Upper lobe of left lung (tissue), 6 donors: ENCODE measurements around the gene CLNK. TPM values are rescaled to one million over a fixed set of nuclear protein-coding genes. Genes with fewer than 3 reads are reported as not detected.

Source experiments
- ATAC-seq, 2 donors: fragments of 200-7000 bp; cut with Tn5 transposase; one replicate each; pipeline ENCODE4 v1.9.1; 2022; ENCODE audit warnings: mild to moderate bottlenecking in 2 of 2, moderate library complexity in 2 of 2; ENCODE audit not compliant: low FRiP score in 2 of 2
- DNase-seq, 2 donors: peaks; one replicate each; pipeline ENCODE4 v3.0.0-alpha.2; 2019 to 2020
- H3K27ac ChIP-seq, 4 donors: fragments of 200-600 bp; sonication (generic); one replicate each; pipeline ENCODE4 v1.5.1; 2016 to 2019
- H3K27me3 ChIP-seq, 4 donors: fragments of 200-600 bp; sonication (generic); one replicate each; pipeline ENCODE4 v1.5.1; 2017 to 2019
- H3K36me3 ChIP-seq, 4 donors: fragments of 200-600 bp; sonication (generic); one replicate each; pipeline ENCODE4 v1.5.1; 2016 to 2019
- H3K4me1 ChIP-seq, 4 donors: fragments of 200-600 bp; sonication (generic); one replicate each; pipeline ENCODE4 v1.5.1; 2018 to 2019
- H3K4me3 ChIP-seq, 4 donors: fragments of 200-600 bp; sonication (generic); one replicate each; pipeline ENCODE4 v1.5.1; 2017 to 2019; ENCODE audit warnings: mild to moderate bottlenecking in 2 of 4, moderate library complexity in 1 of 4
- H3K9me3 ChIP-seq, 4 donors: fragments of 200-600 bp; sonication (generic); one replicate each; pipeline ENCODE4 v1.5.1; 2018 to 2019
- EP300 ChIP-seq, 4 donors: sonication (generic); formaldehyde crosslinking; IDR thresholded peaks; one replicate each; pipeline ENCODE4 v1.5.1; 2017; ENCODE audit warnings: antibody characterized with exemption in 4 of 4, control low read depth in 2 of 4
- POLR2A ChIP-seq, 4 donors: fragments of 450-650 bp; IDR thresholded peaks; one replicate each; pipeline ENCODE4 v1.5.1; 2016 to 2017; ENCODE audit warnings: antibody characterized with exemption in 4 of 4, mild to moderate bottlenecking in 2 of 4
- POLR2AphosphoS5 ChIP-seq, 2 donors: sonication (generic); formaldehyde crosslinking; IDR thresholded peaks; one replicate each; pipeline ENCODE4 v1.5.1; 2017; ENCODE audit warnings: antibody characterized with exemption in 2 of 2
- WGBS, 2 donors: methylation state at CpG; one replicate each; pipeline ENCODE4 v1.1.5; 2017 to 2018; 5-methylcytosine and 5-hydroxymethylcytosine counted together
- total RNA-seq, 6 donors: library from RNA; depleted of rRNA in 4 of 6; stranded (reverse); fragments of >200 nt in 4 of 6; gene quantifications; one replicate each; pipeline versions ENCODE4 v1.1.0 to v1.2.1, GENCODE V29; 2016 to 2021
- TF ChIP-seq, protein P1 (sequence below), 6 experiments: fragments of 450-650 bp in 4 of 6; fragments of 200-600 bp in 2 of 6; sonication (generic) in 2 of 6; IDR thresholded peaks; one replicate each; pipeline ENCODE4 v1.5.1; 2016 to 2019; ENCODE audit warnings: antibody characterized with exemption in 6 of 6
- donor health status: DM: no; HTN: no; CAD: no; lungs with moderate emphysema.
- donor health status: DM: no; HTN: yes; CAD: no; lungs with severe emphysema.

Gene CLNK
- total RNA-seq, 6 donors from 2014 or later = 0.14 to 0.69 (median 0.20) TPM; not detected in 3

DNA sequence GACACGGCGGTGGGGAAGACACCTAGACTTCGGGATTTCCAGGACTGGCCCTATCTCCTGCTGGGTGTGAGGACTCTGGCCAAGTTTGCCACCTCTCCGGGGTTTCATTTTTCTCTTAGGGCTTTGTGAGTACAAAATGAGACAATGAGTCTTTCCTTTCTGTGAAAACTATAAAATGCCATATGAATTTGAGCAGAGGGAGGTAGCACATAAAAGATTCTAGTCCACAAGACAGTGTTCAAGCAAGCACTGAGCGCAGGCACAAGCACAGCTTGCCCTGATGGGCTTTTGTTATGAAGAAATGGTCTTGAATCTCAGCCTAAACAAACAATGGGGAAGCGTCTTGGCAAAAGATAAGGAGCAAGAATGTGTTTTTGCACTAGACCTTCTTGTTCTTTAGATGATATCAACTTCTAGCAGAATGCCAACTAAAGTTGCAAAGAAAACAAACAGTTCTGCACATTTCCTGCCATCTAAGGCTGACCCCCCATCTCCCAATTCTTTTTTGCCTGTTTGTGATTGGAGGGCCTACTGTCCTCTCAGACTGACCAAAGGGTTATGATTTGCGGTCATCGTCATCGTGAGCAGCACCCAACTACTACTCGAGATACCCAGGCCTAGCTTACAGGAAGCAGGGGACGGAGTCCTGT is 154.3 kb downstream of the CLNK start:
- Histone ChIP-seq H3K27ac (peak overlapping the region in 3 of 4 donors; percentile 42 to 82 (median 46)), H3K27me3 (no peaks in the 10 kb centered on the region), H3K9me3 (no peaks in the 10 kb centered on the region), H3K4me1 (peaks cover 0 to 4% (median 1%) of the 10 kb centered on the region in 4 donors), H3K4me3 (no peak overlapping the region), H3K36me3 (no peaks in the 10 kb centered on the region)
- TF ChIP-seq POLR2AphosphoS5 (IDR thresholded peaks at IDR 0.05) (peak; percentile 37 to 51), EP300 (IDR thresholded peaks at IDR 0.05) (peak in 1 of 4 donors; percentile 66), POLR2A (IDR thresholded peaks at IDR 0.05) (no peak)
- TF ChIP-seq, protein P1, sequence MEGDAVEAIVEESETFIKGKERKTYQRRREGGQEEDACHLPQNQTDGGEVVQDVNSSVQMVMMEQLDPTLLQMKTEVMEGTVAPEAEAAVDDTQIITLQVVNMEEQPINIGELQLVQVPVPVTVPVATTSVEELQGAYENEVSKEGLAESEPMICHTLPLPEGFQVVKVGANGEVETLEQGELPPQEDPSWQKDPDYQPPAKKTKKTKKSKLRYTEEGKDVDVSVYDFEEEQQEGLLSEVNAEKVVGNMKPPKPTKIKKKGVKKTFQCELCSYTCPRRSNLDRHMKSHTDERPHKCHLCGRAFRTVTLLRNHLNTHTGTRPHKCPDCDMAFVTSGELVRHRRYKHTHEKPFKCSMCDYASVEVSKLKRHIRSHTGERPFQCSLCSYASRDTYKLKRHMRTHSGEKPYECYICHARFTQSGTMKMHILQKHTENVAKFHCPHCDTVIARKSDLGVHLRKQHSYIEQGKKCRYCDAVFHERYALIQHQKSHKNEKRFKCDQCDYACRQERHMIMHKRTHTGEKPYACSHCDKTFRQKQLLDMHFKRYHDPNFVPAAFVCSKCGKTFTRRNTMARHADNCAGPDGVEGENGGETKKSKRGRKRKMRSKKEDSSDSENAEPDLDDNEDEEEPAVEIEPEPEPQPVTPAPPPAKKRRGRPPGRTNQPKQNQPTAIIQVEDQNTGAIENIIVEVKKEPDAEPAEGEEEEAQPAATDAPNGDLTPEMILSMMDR (IDR thresholded peaks at IDR 0.05) = no peak
- WGBS, 2 donors = 52 to 57% methylated on average over 10 to 11 of the region's 11 CpGs
- peak; percentile 29 to 65 for ATAC-seq
- no peak for DNase-seq

DNA sequence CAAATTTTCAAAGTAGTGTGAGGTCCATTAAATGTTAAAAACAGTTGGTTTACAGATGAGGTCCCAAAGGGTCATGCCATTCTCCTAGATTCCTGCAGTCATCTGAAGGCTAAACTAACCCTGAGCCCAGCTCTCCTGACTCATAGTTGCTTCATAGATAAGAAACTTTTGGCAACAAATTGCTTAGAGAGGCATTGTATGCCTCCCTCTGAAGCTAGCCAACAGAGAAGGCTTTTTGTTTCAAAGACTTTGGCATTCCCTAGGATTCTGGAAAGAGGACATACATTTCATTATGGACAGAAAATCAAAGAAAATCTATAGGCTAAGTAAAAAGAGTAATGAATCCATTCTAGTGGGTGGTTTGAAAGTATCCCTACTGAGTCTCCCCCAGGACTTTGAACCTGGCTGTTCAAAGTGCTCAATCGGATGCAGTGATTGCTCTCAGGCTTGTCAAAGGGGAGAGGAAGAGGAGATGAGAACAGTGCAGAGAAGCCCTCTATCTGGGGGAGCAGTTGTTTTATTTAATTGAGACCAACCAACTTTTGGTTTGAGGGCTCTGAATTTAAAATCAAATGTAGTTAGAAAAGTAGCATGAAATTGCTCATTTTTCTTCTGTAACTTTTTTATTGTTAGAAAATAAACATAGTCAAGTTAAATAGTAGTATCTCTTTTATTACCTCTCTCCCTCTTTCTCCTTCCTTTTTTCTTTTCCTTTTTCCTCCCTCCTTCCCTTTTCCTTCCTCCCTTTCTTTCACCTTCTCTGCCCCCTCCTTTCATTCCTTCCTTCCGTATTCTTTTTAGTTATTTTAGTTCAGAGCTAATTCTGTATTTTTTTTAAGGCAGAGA is 155.1 kb downstream of the CLNK start:
- H3K36me3 ChIP-seq = no peaks in the 10 kb centered on the region
- no peaks in the 10 kb centered on the region for H3K9me3 ChIP-seq
- peaks cover 0 to 4% (median 1%) of the 10 kb centered on the region in 4 donors for H3K4me1 ChIP-seq
- 59% methylated on average over 2 of the region's 2 CpGs for WGBS, 2 donors
- DNase-seq (no peak), ATAC-seq (peak in 1 of 2 donors; percentile 53)
- TF ChIP-seq, protein P1 (IDR thresholded peaks at IDR 0.05) = no peak
- TF ChIP-seq POLR2A (IDR thresholded peaks at IDR 0.05) (no peak), EP300 (IDR thresholded peaks at IDR 0.05) (no peak), POLR2AphosphoS5 (IDR thresholded peaks at IDR 0.05) (no peak)
- H3K27me3 ChIP-seq = no peaks in the 10 kb centered on the region
- H3K27ac ChIP-seq = peak overlapping the region in 3 of 4 donors; percentile 13 to 82 (median 36)
- H3K4me3 ChIP-seq = no peak overlapping the region

DNA sequence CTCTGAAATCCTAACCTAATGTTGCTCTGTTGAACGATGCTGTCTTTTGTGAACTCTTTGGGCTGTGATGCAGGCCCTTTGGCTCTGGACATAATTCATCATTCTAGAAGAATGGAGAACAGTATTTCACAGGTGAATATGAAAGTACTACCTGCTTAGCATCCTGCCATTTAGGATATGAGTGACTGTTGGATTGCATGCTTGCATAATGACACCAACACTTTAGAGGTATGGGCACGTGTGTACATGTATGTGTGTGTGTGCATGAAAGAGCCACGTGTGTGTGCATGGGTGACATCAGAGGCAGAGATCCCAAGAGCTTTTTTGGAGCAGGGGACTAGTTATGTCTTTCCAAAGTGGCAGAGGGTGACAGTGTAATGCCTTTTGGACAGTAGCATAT is 157.1 kb downstream of the CLNK start:
- no peak overlapping the region for H3K27ac ChIP-seq
- no peak for TF ChIP-seq POLR2AphosphoS5 (IDR thresholded peaks at IDR 0.05)
- DNase-seq (no peak), ATAC-seq (no peak)
- H3K27me3 ChIP-seq = no peaks in the 10 kb centered on the region
- no peak overlapping the region for H3K4me3 ChIP-seq
- H3K36me3 ChIP-seq = no peaks in the 10 kb centered on the region
- WGBS, 2 donors = 78 to 89% methylated on average over 3 of the region's 3 CpGs
- H3K4me1 ChIP-seq = peaks cover 0 to 4% (median 1%) of the 10 kb centered on the region in 4 donors
- no peaks in the 10 kb centered on the region for H3K9me3 ChIP-seq

DNA sequence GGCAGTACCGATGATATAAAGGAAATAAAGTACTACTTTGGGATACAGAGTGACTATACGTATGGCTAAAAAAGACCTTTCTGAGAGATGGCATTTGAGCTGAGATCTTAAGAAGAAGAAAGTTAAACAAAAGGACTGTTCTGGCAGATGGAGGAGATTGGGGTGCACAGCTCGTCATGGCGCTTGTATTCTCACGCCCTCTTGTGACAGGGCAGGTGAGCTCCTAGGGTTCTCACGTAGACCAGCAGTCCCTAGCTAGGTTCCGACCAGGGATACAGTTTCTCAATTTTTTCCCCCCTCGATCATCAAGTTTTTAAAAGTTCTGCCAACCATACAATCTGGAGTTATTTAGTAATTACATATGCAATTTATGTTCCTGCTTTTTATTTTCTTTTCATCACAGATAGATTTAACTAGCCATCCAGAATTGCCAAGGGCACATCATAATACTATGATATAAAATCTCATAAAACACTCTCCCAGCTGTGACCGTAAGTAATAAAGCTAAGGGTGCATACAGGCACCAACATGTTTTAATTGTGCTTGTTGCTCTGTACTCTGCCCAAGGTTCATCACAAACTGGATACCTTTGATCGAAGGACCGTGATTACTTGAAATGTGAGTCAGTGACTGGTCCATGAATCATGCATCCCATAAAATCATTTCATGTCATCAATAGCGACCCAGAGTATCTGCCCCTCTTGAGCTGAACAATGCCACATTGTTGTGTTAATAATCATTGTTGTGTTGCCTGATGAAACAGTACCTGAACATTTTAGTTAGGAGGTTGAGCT is 157.9 kb downstream of the CLNK start:
- WGBS, 2 donors = 77 to 83% methylated on average over 12 of the region's 12 CpGs
- H3K36me3 ChIP-seq = no peaks in the 10 kb centered on the region
- H3K4me1 ChIP-seq = peaks cover 0 to 4% (median 1%) of the 10 kb centered on the region in 4 donors
- H3K27me3 ChIP-seq = no peaks in the 10 kb centered on the region
- DNase-seq = no peak
- ATAC-seq = no peak
- no peak overlapping the region for H3K4me3 ChIP-seq
- no peak for TF ChIP-seq POLR2A (IDR thresholded peaks at IDR 0.05)
- TF ChIP-seq, protein P1 (IDR thresholded peaks at IDR 0.05) = no peak
- no peak for TF ChIP-seq POLR2AphosphoS5 (IDR thresholded peaks at IDR 0.05)
- TF ChIP-seq EP300 (IDR thresholded peaks at IDR 0.05) = no peak
- no peak overlapping the region for H3K27ac ChIP-seq
- H3K9me3 ChIP-seq = no peaks in the 10 kb centered on the region
